ENCODE measurements around the gene PRKAG1.

DNA sequence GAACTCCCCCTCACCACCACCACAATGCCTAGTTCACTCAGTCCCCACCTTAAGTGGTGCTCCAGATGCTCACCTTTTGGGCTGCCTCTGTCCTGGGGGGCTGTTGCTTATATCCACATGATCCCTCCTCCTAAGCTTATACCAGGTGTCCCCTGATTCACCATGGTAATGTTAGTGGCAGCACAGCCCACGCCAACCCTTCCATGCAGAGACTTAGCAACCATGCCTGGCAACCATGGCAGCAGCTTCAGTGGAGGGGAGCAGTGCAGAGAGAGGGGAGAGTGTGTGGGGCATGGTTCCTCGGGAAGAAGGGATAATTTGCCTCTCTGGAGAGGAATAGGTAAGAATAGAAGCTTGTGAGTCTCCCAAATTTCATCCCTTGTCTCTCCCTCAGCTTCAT, 18.2 kb downstream of the PRKAG1 start:
- TF ChIP-seq, protein P1, sequence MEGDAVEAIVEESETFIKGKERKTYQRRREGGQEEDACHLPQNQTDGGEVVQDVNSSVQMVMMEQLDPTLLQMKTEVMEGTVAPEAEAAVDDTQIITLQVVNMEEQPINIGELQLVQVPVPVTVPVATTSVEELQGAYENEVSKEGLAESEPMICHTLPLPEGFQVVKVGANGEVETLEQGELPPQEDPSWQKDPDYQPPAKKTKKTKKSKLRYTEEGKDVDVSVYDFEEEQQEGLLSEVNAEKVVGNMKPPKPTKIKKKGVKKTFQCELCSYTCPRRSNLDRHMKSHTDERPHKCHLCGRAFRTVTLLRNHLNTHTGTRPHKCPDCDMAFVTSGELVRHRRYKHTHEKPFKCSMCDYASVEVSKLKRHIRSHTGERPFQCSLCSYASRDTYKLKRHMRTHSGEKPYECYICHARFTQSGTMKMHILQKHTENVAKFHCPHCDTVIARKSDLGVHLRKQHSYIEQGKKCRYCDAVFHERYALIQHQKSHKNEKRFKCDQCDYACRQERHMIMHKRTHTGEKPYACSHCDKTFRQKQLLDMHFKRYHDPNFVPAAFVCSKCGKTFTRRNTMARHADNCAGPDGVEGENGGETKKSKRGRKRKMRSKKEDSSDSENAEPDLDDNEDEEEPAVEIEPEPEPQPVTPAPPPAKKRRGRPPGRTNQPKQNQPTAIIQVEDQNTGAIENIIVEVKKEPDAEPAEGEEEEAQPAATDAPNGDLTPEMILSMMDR (IDR thresholded peaks at IDR 0.05) = no peak
- no peak for TF ChIP-seq POLR2A (IDR thresholded peaks at IDR 0.05)

Measured in body of pancreas (tissue), 4 donors.